DMS53 (cell line): ENCODE measurements around the gene B4GALT1.
"Not testable (repeated sequence)": the region's sequence is repeated elsewhere in the genome, so short reads cannot be mapped to it uniquely, and the experiment has no call there.

Experiments
- DNase-seq: peaks from one replicate; lab custom pipeline; 2025; lab: John Stamatoyannopoulos, UW

The B4GALT1 gene

GRCh38 chr9:33162721-33163311 lies 4.3 kb downstream of the B4GALT1 start:
- DNase-seq: no peak

GRCh38 chr9:33161589-33162132 lies 5.5 kb downstream of the B4GALT1 start:
- peak; percentile 95 for DNase-seq

GRCh38 chr9:33161011-33161588 lies 6.0 kb downstream of the B4GALT1 start:
- DNase-seq: peak; percentile 83

GRCh38 chr9:33160446-33160845 lies 6.7 kb downstream of the B4GALT1 start:
- DNase-seq: not testable (repeated sequence)

GRCh38 chr9:33159777-33160127 lies 7.4 kb downstream of the B4GALT1 start:
- DNase-seq: no peak

- DNase-seq: no peak
Observed at GRCh38 chr9:33158843-33159776, 8.0 kb downstream of the B4GALT1 start.

GRCh38 chr9:33157960-33158842 lies 8.9 kb downstream of the B4GALT1 start:
- DNase-seq: no peak

GRCh38 chr9:33155393-33155792 lies 11.7 kb downstream of the B4GALT1 start:
- no peak for DNase-seq

- DNase-seq: no peak
Observed at GRCh38 chr9:33154371-33154770, 12.8 kb downstream of the B4GALT1 start.

GRCh38 chr9:33153666-33154065 lies 13.5 kb downstream of the B4GALT1 start:
- no peak for DNase-seq

- DNase-seq: no peak
Observed at GRCh38 chr9:33153001-33153400, 14.1 kb downstream of the B4GALT1 start.

- no peak for DNase-seq
Observed at GRCh38 chr9:33151601-33152000, 15.5 kb downstream of the B4GALT1 start.

- peak; percentile 33 for DNase-seq
Observed at GRCh38 chr9:33151007-33151557, 16.1 kb downstream of the B4GALT1 start.

- DNase-seq: no peak
Observed at GRCh38 chr9:33148367-33149014, 18.6 kb downstream of the B4GALT1 start.

- DNase-seq: no peak
Observed at GRCh38 chr9:33147416-33148169, 19.5 kb downstream of the B4GALT1 start.

- no peak for DNase-seq
Observed at GRCh38 chr9:33146298-33146697, 20.8 kb downstream of the B4GALT1 start.

GRCh38 chr9:33144551-33144950 lies 22.6 kb downstream of the B4GALT1 start:
- DNase-seq: no peak

GRCh38 chr9:33143241-33143661 lies 23.9 kb downstream of the B4GALT1 start:
- DNase-seq: no peak

- no peak for DNase-seq
Observed at GRCh38 chr9:33142535-33142934, 24.6 kb downstream of the B4GALT1 start.
